Ammon's horn (tissue), 1 donor: ENCODE results near the gene TIGD1.
"Not testable (repeated sequence)": the region's sequence is repeated elsewhere in the genome, so short reads cannot be mapped to it uniquely, and the experiment has no call there.

Source experiments
- DNase-seq: peaks from one replicate; pipeline ENCODE4 v3.0.0-alpha.2; 2016; ENCODE audit warnings: low spot score

Gene TIGD1

GRCh38 chr2:232570481-232570880, 20.1 kb upstream of the TIGD1 start:
- DNase-seq: not testable (repeated sequence)

GRCh38 chr2:232569541-232569940, 19.2 kb upstream of the TIGD1 start:
- DNase-seq: no peak

- no peak for DNase-seq
Observed at GRCh38 chr2:232568161-232568560, 17.8 kb upstream of the TIGD1 start.

GRCh38 chr2:232567721-232568120, 17.4 kb upstream of the TIGD1 start:
- no peak for DNase-seq

GRCh38 chr2:232563580-232563979, 13.2 kb upstream of the TIGD1 start:
- DNase-seq: no peak

- no peak for DNase-seq
Observed at GRCh38 chr2:232562515-232563151, 12.3 kb upstream of the TIGD1 start.

- no peak for DNase-seq
Observed at GRCh38 chr2:232556426-232556825, 6.1 kb upstream of the TIGD1 start.

- no peak for DNase-seq
Observed at GRCh38 chr2:232551776-232552175, 1.4 kb upstream of the TIGD1 start.

- no peak for DNase-seq
Observed at GRCh38 chr2:232551250-232551638, 887 bp upstream of the TIGD1 start.

- no peak for DNase-seq
Observed at GRCh38 chr2:232549655-232550353, 553 bp downstream of the TIGD1 start.

- DNase-seq: no peak
Observed at GRCh38 chr2:232547991-232548390, 2.4 kb downstream of the TIGD1 start.

GRCh38 chr2:232545511-232546375, 4.6 kb downstream of the TIGD1 start:
- no peak for DNase-seq

GRCh38 chr2:232544674-232545073, 5.7 kb downstream of the TIGD1 start:
- DNase-seq: no peak

GRCh38 chr2:232543928-232544631, 6.3 kb downstream of the TIGD1 start:
- DNase-seq: no peak

- no peak for DNase-seq
Observed at GRCh38 chr2:232543491-232543890, 6.9 kb downstream of the TIGD1 start.

GRCh38 chr2:232542715-232543467, 7.5 kb downstream of the TIGD1 start:
- DNase-seq: no peak

GRCh38 chr2:232541961-232542714, 8.2 kb downstream of the TIGD1 start:
- DNase-seq: no peak

GRCh38 chr2:232541195-232541960, 9.0 kb downstream of the TIGD1 start:
- DNase-seq: no peak

GRCh38 chr2:232540441-232541041, 9.8 kb downstream of the TIGD1 start:
- DNase-seq: no peak
